Activated T-cell treated with anti-CD3 and anti-CD28 coated beads, Interleukin-2, amount 50 U/mL, for 24 hours (primary cell): ENCODE results near the gene UGT2A1.

Experiments
- DNase-seq: peaks from one replicate; pipeline ENCODE4 v3.0.0-alpha.2; 2020
- H3K27ac Mint-ChIP-seq: 2 replicates; pipeline ENCODE4 v1.8.0; 2020; ENCODE audit warnings: mild to moderate bottlenecking, mixed read lengths
- H3K27me3 Mint-ChIP-seq: 2 replicates; pipeline ENCODE4 v1.8.0; 2020; ENCODE audit warnings: mixed read lengths
- H3K36me3 Mint-ChIP-seq: 2 replicates; pipeline ENCODE4 v1.8.0; 2020; ENCODE audit warnings: low read depth, mixed read lengths
- H3K4me1 Mint-ChIP-seq: 2 replicates; pipeline ENCODE4 v1.8.0; 2020; ENCODE audit warnings: low read depth, mixed read lengths
- H3K4me3 Mint-ChIP-seq: 2 replicates; pipeline ENCODE4 v1.8.0; 2020; ENCODE audit warnings: mild to moderate bottlenecking, moderate library complexity, mixed read lengths
- H3K9me3 Mint-ChIP-seq: 2 replicates; pipeline ENCODE4 v1.8.0; 2020; ENCODE audit warnings: mixed read lengths

Gene UGT2A1

GRCh38 chr4:69546134-69546765 lies 106.8 kb downstream of the UGT2A1 start:
- Mint-ChIP-seq H3K27me3 (no peaks in the 10 kb centered on the region), H3K4me1 (no peaks in the 10 kb centered on the region), H3K9me3 (no peaks in the 10 kb centered on the region), H3K27ac (no peak overlapping the region), H3K36me3 (no peaks in the 10 kb centered on the region), H3K4me3 (no peak overlapping the region)
- no peak for DNase-seq
